Measurements from ENCODE around the gene GSK3A. TPM values are rescaled to one million over a fixed set of nuclear protein-coding genes. Genes with fewer than 3 reads are reported as not detected.

Gene GSK3A
- total RNA-seq, 1 donor from 2014 or later: 49.1 TPM

- peak overlapping the region; percentile 95 for H3K27ac Mint-ChIP-seq
- TF ChIP-seq, protein P1, sequence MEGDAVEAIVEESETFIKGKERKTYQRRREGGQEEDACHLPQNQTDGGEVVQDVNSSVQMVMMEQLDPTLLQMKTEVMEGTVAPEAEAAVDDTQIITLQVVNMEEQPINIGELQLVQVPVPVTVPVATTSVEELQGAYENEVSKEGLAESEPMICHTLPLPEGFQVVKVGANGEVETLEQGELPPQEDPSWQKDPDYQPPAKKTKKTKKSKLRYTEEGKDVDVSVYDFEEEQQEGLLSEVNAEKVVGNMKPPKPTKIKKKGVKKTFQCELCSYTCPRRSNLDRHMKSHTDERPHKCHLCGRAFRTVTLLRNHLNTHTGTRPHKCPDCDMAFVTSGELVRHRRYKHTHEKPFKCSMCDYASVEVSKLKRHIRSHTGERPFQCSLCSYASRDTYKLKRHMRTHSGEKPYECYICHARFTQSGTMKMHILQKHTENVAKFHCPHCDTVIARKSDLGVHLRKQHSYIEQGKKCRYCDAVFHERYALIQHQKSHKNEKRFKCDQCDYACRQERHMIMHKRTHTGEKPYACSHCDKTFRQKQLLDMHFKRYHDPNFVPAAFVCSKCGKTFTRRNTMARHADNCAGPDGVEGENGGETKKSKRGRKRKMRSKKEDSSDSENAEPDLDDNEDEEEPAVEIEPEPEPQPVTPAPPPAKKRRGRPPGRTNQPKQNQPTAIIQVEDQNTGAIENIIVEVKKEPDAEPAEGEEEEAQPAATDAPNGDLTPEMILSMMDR (conservative IDR thresholded peaks at IDR 0.05): no peak
- H3K4me1 Mint-ChIP-seq (ENCODE audit: unreplicated experiment): peaks cover 29% of the 10 kb centered on the region
- peaks cover 3% of the 10 kb centered on the region for H3K36me3 Mint-ChIP-seq
- peak overlapping the region; percentile 95 for H3K4me3 Mint-ChIP-seq
- DNase-seq (ENCODE audit: extremely low spot score, unreplicated experiment): no peak
- H3K27me3 Mint-ChIP-seq: no peaks in the 10 kb centered on the region
- H3K9me3 Mint-ChIP-seq: no peaks in the 10 kb centered on the region
These were observed 36.9 kb upstream of the GSK3A start for GRCh38 chr19:42279155-42279901.

GRCh38 chr19:42278452-42279154 is 36.2 kb upstream of the GSK3A start:
- TF ChIP-seq, protein P1 (conservative IDR thresholded peaks at IDR 0.05): no peak
- H3K36me3 Mint-ChIP-seq: peaks cover 3% of the 10 kb centered on the region
- H3K4me1 Mint-ChIP-seq (ENCODE audit: unreplicated experiment): peaks cover 29% of the 10 kb centered on the region
- H3K4me3 Mint-ChIP-seq: peak overlapping the region; percentile 95
- H3K27me3 Mint-ChIP-seq: no peaks in the 10 kb centered on the region
- H3K9me3 Mint-ChIP-seq: no peaks in the 10 kb centered on the region
- H3K27ac Mint-ChIP-seq: peak overlapping the region; percentile 56
- DNase-seq (ENCODE audit: extremely low spot score, unreplicated experiment): no peak

- H3K4me3 Mint-ChIP-seq: peak overlapping the region; percentile 95
- H3K4me1 Mint-ChIP-seq (ENCODE audit: unreplicated experiment): peaks cover 29% of the 10 kb centered on the region
- TF ChIP-seq, protein P1 (conservative IDR thresholded peaks at IDR 0.05): no peak
- H3K27ac Mint-ChIP-seq: peak overlapping the region; percentile 56
- no peaks in the 10 kb centered on the region for H3K9me3 Mint-ChIP-seq
- no peak for DNase-seq (ENCODE audit: extremely low spot score, unreplicated experiment)
- peaks cover 3% of the 10 kb centered on the region for H3K36me3 Mint-ChIP-seq
- no peaks in the 10 kb centered on the region for H3K27me3 Mint-ChIP-seq
These were observed 35.5 kb upstream of the GSK3A start for GRCh38 chr19:42277821-42278451.

DNA sequence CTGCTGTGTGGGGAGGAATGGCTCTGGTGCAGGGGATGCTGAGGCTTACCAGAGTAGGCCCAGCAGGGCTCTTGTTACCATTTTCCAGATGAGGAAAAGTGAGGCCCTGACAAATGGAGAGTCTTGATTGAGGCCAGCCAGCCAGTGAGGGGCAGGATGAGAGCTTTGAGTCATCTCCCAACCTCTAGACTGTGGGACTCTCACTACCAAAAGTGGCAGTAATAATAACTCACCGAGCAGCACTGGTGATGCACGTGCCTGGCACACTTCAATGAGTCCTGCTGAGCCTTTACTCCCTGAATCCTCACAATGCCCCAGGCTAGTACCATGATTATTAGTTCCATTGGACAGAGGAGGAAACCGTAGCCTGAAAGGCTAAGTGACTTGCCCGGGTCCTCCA is 34.4 kb upstream of the GSK3A start:
- H3K4me1 Mint-ChIP-seq (ENCODE audit: unreplicated experiment): peaks cover 29% of the 10 kb centered on the region
- no peak for DNase-seq (ENCODE audit: extremely low spot score, unreplicated experiment)
- H3K36me3 Mint-ChIP-seq: peaks cover 3% of the 10 kb centered on the region
- H3K9me3 Mint-ChIP-seq: no peaks in the 10 kb centered on the region
- peak overlapping the region; percentile 20 for H3K4me3 Mint-ChIP-seq
- H3K27me3 Mint-ChIP-seq: no peaks in the 10 kb centered on the region
- TF ChIP-seq, protein P1 (conservative IDR thresholded peaks at IDR 0.05): no peak
- H3K27ac Mint-ChIP-seq: no peak overlapping the region

GRCh38 chr19:42276284-42276683 is 33.9 kb upstream of the GSK3A start:
- Mint-ChIP-seq H3K4me3 (peak overlapping the region; percentile 31), H3K27me3 (no peaks in the 10 kb centered on the region), H3K4me1 (ENCODE audit: unreplicated experiment) (peaks cover 31% of the 10 kb centered on the region), H3K9me3 (no peaks in the 10 kb centered on the region), H3K36me3 (peaks cover 3% of the 10 kb centered on the region), H3K27ac (peak overlapping the region; percentile 6)
- TF ChIP-seq, protein P1 (conservative IDR thresholded peaks at IDR 0.05): no peak
- DNase-seq (ENCODE audit: extremely low spot score, unreplicated experiment): no peak

Measured in type B pancreatic cell (in vitro differentiated cells).